HG02938 (cell line): ENCODE measurements around the gene MAST4.
"Not testable (repeated sequence)": the region's sequence is repeated elsewhere in the genome, so short reads cannot be mapped to it uniquely, and the experiment has no call there.

ENCODE experiments used
- ATAC-seq: cut with Tn5 transposase; IDR thresholded peaks from one replicate; pipeline ENCODE4 v1.9.1; 2021; ENCODE audit warnings: mild to moderate bottlenecking, moderate library complexity; ENCODE audit not compliant: unreplicated experiment

MAST4 gene

GRCh38 chr5:66741394-66741793, 145.2 kb downstream of the MAST4 start:
- ATAC-seq, result no peak

GRCh38 chr5:66742083-66742895, 146.1 kb downstream of the MAST4 start:
- ATAC-seq, result no peak

GRCh38 chr5:66742896-66743247, 146.7 kb downstream of the MAST4 start:
- no peak for ATAC-seq

- no peak for ATAC-seq
These were observed 147.2 kb downstream of the MAST4 start for GRCh38 chr5:66743344-66743743.

- ATAC-seq, result no peak
These were observed 147.8 kb downstream of the MAST4 start for GRCh38 chr5:66744040-66744439.

- ATAC-seq, result no peak
These were observed 149.1 kb downstream of the MAST4 start for GRCh38 chr5:66745297-66745696.

GRCh38 chr5:66747607-66748006, 151.4 kb downstream of the MAST4 start:
- no peak for ATAC-seq

- ATAC-seq, result not testable (repeated sequence)
These were observed 156.5 kb downstream of the MAST4 start for GRCh38 chr5:66752668-66753067.

- ATAC-seq, result no peak
These were observed 161.1 kb downstream of the MAST4 start for GRCh38 chr5:66757219-66757833.

GRCh38 chr5:66757834-66758371, 161.7 kb downstream of the MAST4 start:
- no peak for ATAC-seq

- no peak for ATAC-seq
These were observed 173.0 kb downstream of the MAST4 start for GRCh38 chr5:66769030-66769733.

GRCh38 chr5:66769839-66770617, 173.8 kb downstream of the MAST4 start:
- no peak for ATAC-seq

GRCh38 chr5:66777868-66778267, 181.7 kb downstream of the MAST4 start:
- ATAC-seq, result no peak

- ATAC-seq, result no peak
These were observed 183.3 kb downstream of the MAST4 start for GRCh38 chr5:66779528-66779927.

GRCh38 chr5:66788556-66788955, 192.4 kb downstream of the MAST4 start:
- ATAC-seq, result no peak

GRCh38 chr5:66789434-66789833, 193.2 kb downstream of the MAST4 start:
- no peak for ATAC-seq

- ATAC-seq, result no peak
These were observed 196.9 kb downstream of the MAST4 start for GRCh38 chr5:66793049-66793448.

- ATAC-seq, result no peak
These were observed 199.5 kb downstream of the MAST4 start for GRCh38 chr5:66795682-66796081.

- ATAC-seq, result no peak
These were observed 200.4 kb downstream of the MAST4 start for GRCh38 chr5:66796305-66797292.

GRCh38 chr5:66802941-66803340, 206.7 kb downstream of the MAST4 start:
- ATAC-seq, result no peak
